Endothelial cell (in vitro differentiated cells): ENCODE measurements around the gene ATP9A. TPM values are rescaled to one million over a fixed set of nuclear protein-coding genes. Genes with fewer than 3 reads are reported as not detected.

Experiments
- DNase-seq: peaks from one replicate; pipeline ENCODE4 v3.0.0; 2021; ENCODE audit warnings: low spot score
- H3K27ac Mint-ChIP-seq: one replicate; pipeline ENCODE4 v1.8.0; 2021; ENCODE audit warnings: mixed read lengths, inconsistent platforms; ENCODE audit not compliant: unreplicated experiment
- H3K27me3 Mint-ChIP-seq: one replicate; pipeline ENCODE4 v1.8.0; 2021; ENCODE audit warnings: mild to moderate bottlenecking, moderate library complexity, mixed read lengths, inconsistent platforms; ENCODE audit not compliant: unreplicated experiment
- H3K36me3 Mint-ChIP-seq: one replicate; pipeline ENCODE4 v1.8.0; 2021; ENCODE audit warnings: mild to moderate bottlenecking, low read depth, mixed read lengths, inconsistent platforms; ENCODE audit not compliant: unreplicated experiment
- H3K4me1 Mint-ChIP-seq: one replicate; pipeline ENCODE4 v1.8.0; 2021; ENCODE audit warnings: mild to moderate bottlenecking, mixed read lengths, inconsistent platforms; ENCODE audit not compliant: unreplicated experiment
- H3K4me3 Mint-ChIP-seq: one replicate; pipeline ENCODE4 v1.8.0; 2021; ENCODE audit warnings: mild to moderate bottlenecking, mixed read lengths, inconsistent platforms; ENCODE audit not compliant: unreplicated experiment
- H3K9me3 Mint-ChIP-seq: one replicate; pipeline ENCODE4 v1.8.0; 2021; ENCODE audit warnings: mixed read lengths, inconsistent platforms; ENCODE audit not compliant: unreplicated experiment
- total RNA-seq: library from RNA; stranded (reverse); fragmentation: NEBNext Ultra II Directional; extraction: Animal tissue kit (Norgen Biotek cat#: 25700); gene quantifications from one replicate; pipeline ENCODE4 v1.2.1, GENCODE V29; 2021; ENCODE audit not compliant: unreplicated experiment
- TF ChIP-seq, protein P1 (sequence below): fragments of 200-600 bp; sonication (generic); IDR thresholded peaks from one replicate; pipeline ENCODE4 v1.5.0; 2021; ENCODE audit warnings: antibody characterized with exemption; ENCODE audit not compliant: unreplicated experiment

Gene ATP9A
- total RNA-seq, 1 donor from 2014 or later, result 30.6 TPM

DNA sequence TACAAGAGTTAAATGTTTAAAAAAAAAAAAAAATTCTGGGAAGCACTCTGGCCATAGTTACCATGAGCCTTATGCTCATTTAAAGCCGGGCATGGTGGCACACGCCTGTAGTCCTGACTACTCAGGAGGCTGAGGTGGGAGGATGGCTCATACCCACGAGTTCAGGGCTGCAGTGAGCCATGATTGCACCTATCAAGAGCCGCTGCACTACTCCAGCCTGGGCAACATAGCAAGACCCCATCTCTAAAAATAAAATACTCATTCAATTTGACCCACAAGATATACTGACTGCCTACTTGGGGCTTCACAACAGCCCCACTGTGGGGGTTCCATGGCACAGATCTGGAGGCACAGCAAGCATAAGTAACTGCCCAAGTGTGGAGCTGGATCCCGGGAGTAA is 113.7 kb downstream of the ATP9A start:
- Mint-ChIP-seq H3K4me1 (peaks cover 17% of the 10 kb centered on the region), H3K27ac (no peak overlapping the region), H3K4me3 (no peak overlapping the region)

GRCh38 chr20:51654060-51654459 is 114.1 kb downstream of the ATP9A start:
- TF ChIP-seq, protein P1, sequence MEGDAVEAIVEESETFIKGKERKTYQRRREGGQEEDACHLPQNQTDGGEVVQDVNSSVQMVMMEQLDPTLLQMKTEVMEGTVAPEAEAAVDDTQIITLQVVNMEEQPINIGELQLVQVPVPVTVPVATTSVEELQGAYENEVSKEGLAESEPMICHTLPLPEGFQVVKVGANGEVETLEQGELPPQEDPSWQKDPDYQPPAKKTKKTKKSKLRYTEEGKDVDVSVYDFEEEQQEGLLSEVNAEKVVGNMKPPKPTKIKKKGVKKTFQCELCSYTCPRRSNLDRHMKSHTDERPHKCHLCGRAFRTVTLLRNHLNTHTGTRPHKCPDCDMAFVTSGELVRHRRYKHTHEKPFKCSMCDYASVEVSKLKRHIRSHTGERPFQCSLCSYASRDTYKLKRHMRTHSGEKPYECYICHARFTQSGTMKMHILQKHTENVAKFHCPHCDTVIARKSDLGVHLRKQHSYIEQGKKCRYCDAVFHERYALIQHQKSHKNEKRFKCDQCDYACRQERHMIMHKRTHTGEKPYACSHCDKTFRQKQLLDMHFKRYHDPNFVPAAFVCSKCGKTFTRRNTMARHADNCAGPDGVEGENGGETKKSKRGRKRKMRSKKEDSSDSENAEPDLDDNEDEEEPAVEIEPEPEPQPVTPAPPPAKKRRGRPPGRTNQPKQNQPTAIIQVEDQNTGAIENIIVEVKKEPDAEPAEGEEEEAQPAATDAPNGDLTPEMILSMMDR, result no peak
- no peak overlapping the region for H3K4me3 Mint-ChIP-seq
- H3K27ac Mint-ChIP-seq, result peak overlapping the region; percentile 18
- no peaks in the 10 kb centered on the region for H3K9me3 Mint-ChIP-seq
- H3K36me3 Mint-ChIP-seq, result peaks cover 2% of the 10 kb centered on the region
- DNase-seq, result no peak
- H3K27me3 Mint-ChIP-seq, result peaks cover 3% of the 10 kb centered on the region
- peaks cover 17% of the 10 kb centered on the region for H3K4me1 Mint-ChIP-seq

More for the DNA sequence above, 113.7 kb downstream of the ATP9A start:
- TF ChIP-seq, protein P1, result no peak
- Mint-ChIP-seq H3K36me3 (peaks cover 4% of the 10 kb centered on the region), H3K27me3 (peaks cover 3% of the 10 kb centered on the region), H3K9me3 (no peaks in the 10 kb centered on the region)
- DNase-seq, result no peak

DNA sequence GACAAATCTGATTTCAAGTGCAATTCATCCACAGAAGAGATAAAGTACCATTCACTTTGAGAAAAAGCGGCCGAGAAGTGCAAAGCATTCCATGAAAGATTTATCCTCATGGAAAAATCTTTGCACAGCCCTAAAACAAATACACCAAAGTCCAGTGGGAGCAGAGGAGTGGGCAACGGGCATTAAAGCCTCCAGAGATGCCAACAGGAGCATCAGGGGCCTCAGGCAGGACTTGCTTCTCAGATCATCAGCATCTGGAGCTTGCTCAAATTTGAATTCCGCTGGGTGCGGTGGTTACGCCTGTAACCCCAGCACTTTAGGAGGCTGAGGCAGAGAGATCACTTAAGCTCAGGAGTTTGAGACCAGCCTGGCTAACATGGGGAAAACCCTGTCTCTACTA is 115.0 kb downstream of the ATP9A start:
- H3K4me3 Mint-ChIP-seq, result no peak overlapping the region
- TF ChIP-seq, protein P1, result no peak
- H3K36me3 Mint-ChIP-seq, result no peaks in the 10 kb centered on the region
- no peaks in the 10 kb centered on the region for H3K9me3 Mint-ChIP-seq
- no peak for DNase-seq
- peaks cover 17% of the 10 kb centered on the region for H3K4me1 Mint-ChIP-seq
- peaks cover 3% of the 10 kb centered on the region for H3K27me3 Mint-ChIP-seq
- H3K27ac Mint-ChIP-seq, result no peak overlapping the region

DNA sequence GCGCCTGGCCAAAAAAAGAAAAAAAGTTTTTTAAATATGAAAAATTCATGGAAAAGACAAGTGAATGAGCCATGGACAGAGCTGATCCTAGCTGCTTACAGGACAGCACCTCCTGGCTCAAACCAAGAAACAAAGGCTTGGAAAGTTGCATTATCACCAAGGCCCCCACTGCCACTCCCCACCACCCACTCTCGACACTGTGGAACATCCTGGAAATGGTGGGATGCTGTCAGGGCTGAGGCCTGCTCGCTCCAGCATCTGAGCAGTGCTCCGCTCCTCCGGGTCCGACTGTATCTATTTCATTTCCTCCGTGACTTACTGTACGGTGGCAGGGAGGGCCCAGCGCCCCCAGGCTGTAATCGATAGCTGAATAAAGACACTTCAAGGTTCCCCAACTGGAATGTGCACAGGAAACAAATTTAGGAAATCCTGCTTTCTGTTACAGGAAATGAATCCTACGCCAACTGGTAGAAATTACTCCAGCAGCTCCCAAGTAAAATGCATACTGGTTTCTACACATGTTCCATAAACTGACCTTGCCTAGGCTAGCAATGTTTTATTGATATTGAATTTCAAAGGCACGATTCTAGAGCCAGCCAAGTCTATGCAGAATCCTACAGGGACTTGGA is 116.2 kb downstream of the ATP9A start:
- Mint-ChIP-seq H3K4me3 (peak overlapping the region; percentile 38), H3K4me1 (peaks cover 17% of the 10 kb centered on the region), H3K36me3 (no peaks in the 10 kb centered on the region), H3K27ac (peak overlapping the region; percentile 94), H3K27me3 (peaks cover 3% of the 10 kb centered on the region), H3K9me3 (no peaks in the 10 kb centered on the region)
- TF ChIP-seq, protein P1, result no peak
- DNase-seq, result peak; percentile 46

DNA sequence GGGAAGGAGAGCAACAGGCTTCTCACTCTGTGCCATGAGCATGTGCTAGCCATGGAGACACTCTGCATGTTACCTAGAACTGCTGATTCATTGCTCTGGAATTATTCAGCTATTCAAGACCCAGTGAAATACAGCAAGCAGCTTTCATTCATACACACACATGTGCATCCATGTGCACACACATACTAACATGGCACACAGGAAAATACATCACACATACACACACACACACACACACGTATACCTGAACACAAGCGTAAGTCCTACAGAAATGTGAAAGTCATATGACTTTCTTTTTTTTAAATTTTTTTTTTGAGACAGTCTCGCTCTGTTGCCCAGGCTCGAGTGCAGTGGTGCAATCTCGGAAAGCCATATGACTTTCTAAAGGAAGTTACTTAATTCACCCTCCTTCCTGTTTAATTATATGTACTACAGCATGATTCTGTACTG is 117.5 kb downstream of the ATP9A start:
- Mint-ChIP-seq H3K9me3 (no peaks in the 10 kb centered on the region), H3K4me1 (peaks cover 21% of the 10 kb centered on the region), H3K4me3 (no peak overlapping the region), H3K27ac (peak overlapping the region; percentile 66), H3K36me3 (no peaks in the 10 kb centered on the region), H3K27me3 (peaks cover 4% of the 10 kb centered on the region)
- no peak for DNase-seq
- TF ChIP-seq, protein P1, result no peak
